ENCODE measurements around the gene EIF4G1. TPM values are rescaled to one million over a fixed set of nuclear protein-coding genes. Genes with fewer than 3 reads are reported as not detected.
"Not testable (repeated sequence)": the region's sequence is repeated elsewhere in the genome, so short reads cannot be mapped to it uniquely, and the experiment has no call there.

EIF4G1 gene, protein sequence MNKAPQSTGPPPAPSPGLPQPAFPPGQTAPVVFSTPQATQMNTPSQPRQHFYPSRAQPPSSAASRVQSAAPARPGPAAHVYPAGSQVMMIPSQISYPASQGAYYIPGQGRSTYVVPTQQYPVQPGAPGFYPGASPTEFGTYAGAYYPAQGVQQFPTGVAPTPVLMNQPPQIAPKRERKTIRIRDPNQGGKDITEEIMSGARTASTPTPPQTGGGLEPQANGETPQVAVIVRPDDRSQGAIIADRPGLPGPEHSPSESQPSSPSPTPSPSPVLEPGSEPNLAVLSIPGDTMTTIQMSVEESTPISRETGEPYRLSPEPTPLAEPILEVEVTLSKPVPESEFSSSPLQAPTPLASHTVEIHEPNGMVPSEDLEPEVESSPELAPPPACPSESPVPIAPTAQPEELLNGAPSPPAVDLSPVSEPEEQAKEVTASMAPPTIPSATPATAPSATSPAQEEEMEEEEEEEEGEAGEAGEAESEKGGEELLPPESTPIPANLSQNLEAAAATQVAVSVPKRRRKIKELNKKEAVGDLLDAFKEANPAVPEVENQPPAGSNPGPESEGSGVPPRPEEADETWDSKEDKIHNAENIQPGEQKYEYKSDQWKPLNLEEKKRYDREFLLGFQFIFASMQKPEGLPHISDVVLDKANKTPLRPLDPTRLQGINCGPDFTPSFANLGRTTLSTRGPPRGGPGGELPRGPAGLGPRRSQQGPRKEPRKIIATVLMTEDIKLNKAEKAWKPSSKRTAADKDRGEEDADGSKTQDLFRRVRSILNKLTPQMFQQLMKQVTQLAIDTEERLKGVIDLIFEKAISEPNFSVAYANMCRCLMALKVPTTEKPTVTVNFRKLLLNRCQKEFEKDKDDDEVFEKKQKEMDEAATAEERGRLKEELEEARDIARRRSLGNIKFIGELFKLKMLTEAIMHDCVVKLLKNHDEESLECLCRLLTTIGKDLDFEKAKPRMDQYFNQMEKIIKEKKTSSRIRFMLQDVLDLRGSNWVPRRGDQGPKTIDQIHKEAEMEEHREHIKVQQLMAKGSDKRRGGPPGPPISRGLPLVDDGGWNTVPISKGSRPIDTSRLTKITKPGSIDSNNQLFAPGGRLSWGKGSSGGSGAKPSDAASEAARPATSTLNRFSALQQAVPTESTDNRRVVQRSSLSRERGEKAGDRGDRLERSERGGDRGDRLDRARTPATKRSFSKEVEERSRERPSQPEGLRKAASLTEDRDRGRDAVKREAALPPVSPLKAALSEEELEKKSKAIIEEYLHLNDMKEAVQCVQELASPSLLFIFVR (N-terminal part only)
- 77.8 TPM for total RNA-seq

DNA sequence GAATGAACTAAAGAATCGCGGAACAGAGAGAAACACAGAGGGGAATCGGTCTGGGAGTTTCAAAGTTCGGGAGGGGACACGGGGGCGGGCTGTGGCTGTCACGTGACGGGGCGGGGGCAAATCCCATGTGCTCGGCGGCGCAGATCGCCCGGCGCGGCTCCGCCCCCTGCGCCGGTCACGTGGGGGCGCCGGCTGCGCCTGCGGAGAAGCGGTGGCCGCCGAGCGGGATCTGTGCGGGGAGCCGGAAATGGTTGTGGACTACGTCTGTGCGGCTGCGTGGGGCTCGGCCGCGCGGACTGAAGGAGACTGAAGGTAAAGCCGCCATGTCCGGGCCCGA, at the start of gene EIF4G1:
Gene EIF4G1, plus strand, starts transcription at position 244 of the 337 bp plus-strand sequence. CDS start 1,191 bp downstream, outside the sequence.
- peak; percentile 89 for DNase-seq

DNA sequence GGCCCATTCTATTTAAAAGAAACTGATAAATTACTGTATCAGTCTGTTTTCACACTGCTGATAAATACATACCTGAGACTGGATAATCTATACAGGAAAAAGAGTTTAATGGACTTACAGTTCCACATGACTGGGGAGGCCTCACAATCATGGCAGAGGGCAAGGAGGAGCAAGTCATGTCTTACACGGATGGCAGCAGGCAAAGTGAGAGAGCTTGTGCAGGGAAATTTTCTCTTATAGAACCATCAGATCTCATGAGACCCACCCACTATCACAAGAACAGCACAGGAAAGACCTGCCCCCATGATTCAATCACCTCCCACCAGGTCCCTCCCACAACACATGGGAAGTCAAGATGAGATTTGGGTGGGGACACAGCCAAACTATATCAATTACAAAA, 47.2 kb upstream of the EIF4G1 start:
- DNase-seq: not testable (repeated sequence)

DNA sequence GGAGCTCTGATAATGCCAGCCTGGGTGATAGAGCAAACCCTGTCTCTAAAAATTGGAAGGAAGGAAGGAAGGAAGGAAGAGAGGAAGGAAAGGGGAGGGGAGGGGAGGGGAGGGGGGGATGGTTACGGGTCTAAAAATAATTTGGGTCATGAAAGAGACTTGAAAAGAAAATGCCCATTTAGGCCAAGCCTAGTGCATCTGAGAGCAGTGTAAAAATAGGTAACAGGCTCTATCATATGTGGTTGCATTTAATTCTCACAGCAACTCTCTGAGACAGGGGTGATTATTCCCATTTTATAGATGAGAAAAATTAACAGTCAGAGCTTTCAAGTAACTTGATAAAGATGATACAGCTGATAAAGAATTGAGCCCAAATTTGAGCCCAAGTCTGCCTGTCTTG, 42.1 kb upstream of the EIF4G1 start:
- no peak for DNase-seq

DNA sequence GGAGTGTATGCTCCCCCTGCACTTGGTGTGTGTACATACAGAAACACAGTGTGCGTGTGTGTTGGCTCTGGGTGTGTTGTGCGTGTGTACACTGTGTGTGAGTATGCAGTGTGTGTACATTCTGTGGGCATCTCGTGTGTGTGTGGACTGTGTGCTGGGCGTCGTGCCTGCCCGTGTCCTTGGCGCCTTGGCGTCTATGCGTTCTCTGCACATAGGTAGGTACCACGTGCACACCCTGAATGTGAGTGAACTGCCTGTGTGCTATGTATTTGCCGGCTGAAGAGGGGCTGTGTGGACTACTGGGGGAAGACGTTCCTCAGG, 39.1 kb upstream of the EIF4G1 start:
- DNase-seq: no peak

DNA sequence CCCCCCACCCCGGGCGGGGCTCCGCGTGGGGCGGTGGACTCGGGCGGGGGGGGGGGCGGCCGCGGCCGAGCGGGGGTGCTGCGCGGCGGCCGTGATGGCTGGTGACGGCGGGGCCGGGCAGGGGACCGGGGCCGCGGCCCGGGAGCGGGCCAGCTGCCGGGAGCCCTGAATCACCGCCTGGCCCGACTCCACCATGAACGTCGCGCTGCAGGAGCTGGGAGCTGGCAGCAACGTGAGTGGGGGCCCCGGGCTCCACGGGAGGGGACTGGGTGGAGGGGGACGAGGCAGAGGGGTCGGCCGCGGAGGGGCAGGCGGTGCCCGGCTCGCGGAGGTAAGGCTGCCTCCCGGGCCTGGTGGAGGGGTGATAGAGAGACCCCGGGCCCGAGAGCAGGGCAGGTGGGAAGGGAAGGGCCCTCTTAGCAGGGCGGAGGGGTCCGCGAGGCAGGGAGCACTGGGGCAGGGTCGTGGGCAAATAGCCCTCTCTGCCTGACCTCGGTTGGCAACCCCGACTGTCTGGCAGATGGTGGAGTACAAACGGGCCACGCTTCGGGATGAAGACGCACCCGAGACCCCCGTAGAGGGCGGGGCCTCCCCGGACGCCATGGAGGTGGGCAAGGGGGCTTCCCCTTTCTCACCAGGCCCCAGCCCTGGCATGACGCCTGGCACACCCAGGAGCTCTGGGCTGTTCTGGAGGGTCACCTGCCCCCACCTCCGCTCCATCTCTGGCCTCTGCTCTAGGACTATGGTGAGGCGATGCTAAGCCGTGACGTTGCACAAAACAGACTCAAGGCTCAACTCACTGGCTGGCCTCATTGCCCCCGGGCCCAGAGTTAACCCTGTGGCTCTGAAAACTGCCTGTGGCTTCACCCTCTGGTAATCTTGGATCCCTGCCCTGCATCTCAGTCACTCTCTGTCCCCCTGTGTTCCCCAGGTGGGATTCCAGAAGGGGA, 38.2 kb upstream of the EIF4G1 start, which contains the start of gene ECE2:
Gene ECE2, plus strand, starts transcription at position 62 of the 950 bp plus-strand sequence. Its CDS starts 132 bp downstream, at position 194.
- no peak for DNase-seq

DNA sequence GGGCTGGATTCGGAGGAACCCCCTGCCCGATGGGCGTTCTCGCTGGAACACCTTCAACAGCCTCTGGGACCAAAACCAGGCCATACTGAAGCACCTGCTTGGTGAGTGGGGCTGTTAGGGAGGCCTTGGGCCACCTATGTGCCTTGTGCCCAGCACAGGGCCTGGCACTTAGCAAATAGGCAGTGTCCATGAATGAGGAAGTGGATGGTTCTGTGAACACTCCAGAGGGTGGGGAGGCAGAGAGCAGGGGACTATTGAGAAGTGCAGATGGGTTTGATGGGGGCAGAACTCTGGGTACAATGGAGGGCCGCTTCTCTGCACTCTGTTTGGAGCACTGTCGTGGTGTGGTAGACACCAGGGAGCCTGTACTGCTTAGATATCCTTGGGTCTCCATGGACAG, 37.0 kb upstream of the EIF4G1 start:
- DNase-seq: no peak

DNA sequence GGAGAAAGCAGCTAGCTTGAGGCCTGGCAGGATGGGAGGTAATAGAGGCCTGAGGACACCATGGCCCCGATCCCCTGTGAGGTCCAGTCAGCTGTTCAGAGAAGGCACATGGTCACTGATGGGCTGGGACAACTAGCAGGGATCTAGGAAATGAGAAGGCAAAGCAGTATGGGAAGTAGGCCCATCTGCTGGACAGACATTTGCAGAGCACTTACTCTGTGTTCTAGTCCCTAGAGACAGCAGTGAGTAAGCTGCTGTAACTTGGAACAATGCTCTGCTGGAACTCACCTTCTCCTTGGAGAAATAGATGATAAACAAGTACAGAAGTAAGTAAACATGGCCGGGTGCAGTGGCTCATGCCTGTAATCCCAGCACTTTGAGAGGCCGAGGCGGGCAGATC, 31.5 kb upstream of the EIF4G1 start:
- no peak for DNase-seq

DNA sequence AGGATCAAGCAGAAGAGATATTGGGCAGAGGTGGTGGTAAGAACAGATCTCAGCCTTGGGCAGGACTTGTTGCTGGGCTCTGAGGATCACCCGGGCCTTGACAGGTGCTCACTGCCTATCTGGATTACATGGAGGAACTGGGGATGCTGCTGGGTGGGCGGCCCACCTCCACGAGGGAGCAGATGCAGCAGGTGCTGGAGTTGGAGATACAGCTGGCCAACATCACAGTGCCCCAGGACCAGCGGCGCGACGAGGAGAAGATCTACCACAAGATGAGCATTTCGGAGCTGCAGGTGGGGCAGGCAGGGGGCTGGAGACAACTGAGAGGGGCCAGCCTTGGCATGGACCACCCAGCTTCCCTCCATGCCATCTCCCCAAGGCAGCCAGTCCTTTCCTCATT, 30.7 kb upstream of the EIF4G1 start:
- DNase-seq: no peak

DNA sequence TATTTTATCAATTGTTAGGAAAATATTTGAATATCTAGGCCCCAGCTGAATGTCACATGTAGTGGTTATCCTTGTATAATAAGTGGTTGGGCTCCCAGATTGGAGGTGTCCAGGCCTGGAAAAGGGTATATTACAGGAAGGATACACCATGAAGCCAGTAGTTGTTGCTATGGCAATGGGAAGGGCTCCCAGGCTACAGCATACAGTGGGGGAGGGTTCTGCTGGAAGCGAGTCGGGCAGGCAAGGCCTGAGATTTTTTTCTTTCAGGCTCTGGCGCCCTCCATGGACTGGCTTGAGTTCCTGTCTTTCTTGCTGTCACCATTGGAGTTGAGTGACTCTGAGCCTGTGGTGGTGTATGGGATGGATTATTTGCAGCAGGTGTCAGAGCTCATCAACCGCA, 29.7 kb upstream of the EIF4G1 start:
- DNase-seq: peak; percentile 70

DNA sequence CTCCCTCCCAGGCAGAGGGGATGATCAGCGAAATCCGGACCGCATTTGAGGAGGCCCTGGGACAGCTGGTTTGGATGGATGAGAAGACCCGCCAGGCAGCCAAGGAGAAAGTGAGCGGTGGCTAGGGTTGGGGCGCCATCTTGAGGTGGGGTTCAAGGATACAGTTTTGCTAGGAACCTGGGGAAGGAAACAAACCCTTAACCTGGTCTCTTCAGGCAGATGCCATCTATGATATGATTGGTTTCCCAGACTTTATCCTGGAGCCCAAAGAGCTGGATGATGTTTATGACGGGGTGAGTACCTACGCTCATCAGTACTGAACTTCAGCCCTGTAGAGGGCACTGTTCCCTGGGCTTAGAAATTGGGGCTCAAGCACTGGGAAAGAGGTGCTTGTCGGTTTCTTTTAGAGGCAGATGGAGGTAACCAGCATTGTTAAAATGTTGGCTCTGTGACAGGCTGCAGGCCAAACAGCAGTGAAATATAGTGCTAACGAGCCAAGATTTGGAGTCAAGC, 24.9 kb upstream of the EIF4G1 start:
- DNase-seq: peak; percentile 29

DNA sequence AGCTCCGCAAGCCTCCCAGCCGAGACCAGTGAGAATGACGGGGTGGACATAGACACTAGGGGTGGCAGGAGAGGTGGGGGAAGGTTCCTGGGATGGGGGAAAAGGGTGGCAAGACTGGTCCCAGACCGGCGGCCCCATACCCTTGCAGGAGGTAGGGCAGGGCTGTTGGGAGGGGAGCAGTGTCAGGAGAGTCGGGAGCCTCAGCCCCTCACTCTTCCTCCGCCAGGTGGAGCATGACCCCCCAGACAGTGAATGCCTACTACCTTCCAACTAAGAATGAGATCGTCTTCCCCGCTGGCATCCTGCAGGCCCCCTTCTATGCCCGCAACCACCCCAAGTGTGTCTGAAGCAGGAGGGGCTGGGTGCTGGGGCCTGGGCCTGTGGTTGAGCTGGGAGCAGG, 24.1 kb upstream of the EIF4G1 start:
- DNase-seq: no peak

DNA sequence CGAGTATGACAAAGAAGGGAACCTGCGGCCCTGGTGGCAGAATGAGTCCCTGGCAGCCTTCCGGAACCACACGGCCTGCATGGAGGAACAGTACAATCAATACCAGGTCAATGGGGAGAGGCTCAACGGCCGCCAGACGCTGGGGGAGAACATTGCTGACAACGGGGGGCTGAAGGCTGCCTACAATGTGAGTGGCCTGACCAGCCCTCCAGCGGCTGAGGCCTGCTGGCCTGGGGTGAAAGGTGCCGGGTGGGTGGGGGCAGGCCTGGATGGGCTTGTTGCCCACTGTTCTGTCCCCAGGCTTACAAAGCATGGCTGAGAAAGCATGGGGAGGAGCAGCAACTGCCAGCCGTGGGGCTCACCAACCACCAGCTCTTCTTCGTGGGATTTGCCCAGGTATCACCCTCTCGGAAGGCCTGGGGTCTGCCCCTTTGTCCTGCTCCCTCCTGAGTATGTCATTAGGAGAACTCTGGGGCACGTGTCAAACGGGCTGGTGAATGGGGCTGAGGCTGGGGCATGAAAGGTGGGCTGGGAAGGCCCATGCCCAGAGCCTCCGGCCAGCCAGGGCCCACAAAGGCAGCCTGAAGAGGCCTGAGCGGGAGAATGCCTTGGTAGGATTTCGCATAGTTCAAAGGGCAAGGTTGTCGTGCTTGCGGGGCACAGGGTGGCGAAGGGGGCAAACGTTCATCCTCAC, 23.2 kb upstream of the EIF4G1 start:
- no peak for DNase-seq

DNA sequence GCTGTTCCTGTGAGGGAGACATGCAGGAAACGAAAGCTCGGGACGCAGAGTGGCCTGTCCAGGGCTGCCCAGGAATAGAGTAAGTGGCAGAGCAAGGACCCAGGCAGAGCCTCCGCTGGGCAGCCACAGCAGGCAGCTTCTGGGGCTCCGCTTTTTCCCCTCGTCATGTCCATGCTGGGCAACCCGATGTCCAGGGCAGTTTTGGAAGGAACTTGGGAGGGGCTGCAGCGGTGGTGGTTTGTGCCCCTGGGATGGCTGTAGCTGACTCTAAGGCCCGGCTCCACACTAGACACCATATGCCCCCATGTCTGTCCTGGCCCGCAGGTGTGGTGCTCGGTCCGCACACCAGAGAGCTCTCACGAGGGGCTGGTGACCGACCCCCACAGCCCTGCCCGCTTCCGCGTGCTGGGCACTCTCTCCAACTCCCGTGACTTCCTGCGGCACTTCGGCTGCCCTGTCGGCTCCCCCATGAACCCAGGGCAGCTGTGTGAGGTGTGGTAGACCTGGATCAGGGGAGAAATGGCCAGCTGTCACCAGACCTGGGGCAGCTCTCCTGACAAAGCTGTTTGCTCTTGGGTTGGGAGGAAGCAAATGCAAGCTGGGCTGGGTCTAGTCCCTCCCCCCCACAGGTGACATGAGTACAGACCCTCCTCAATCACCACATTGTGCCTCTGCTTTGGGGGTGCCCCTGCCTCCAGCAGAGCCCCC, 22.5 kb upstream of the EIF4G1 start:
- DNase-seq: no peak

DNA sequence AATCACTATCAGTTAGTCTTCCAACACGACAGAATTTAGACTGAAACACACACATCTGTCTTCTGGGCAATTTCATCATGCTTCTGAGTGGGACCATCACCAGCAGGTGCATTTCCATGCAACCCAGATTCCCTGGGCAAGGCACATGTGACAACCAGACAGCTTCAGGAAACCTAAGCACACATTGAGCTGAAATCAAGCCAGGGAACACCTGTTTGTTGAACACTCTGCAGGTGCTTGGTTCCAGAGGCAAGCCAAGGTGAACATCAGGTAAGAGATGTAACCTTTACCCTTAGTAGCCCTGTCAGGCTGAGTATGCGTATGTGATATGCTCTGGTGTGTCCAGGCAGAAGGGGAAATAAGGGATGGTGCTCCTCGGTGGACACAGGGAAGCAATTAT, 18.6 kb upstream of the EIF4G1 start:
- DNase-seq: no peak

DNA sequence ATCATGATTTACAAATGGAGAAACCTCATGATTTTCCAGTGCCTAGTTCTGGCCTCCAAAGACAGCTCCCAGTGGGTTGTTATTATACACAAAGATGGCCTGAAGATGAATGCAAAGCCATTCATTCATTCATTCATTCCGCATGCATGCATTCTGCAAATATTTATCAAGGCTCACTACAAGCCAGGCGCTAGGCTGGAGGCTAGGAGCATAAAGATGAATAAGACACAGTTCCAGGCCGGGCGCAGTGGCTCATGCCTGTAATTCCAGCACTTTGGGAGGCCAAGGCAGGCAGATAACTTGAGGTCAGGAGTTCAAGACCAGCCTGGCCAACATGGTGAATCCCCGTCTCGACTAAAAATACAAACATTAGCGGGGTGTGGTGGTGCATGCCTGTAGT, 17.8 kb upstream of the EIF4G1 start:
- no peak for DNase-seq

DNA sequence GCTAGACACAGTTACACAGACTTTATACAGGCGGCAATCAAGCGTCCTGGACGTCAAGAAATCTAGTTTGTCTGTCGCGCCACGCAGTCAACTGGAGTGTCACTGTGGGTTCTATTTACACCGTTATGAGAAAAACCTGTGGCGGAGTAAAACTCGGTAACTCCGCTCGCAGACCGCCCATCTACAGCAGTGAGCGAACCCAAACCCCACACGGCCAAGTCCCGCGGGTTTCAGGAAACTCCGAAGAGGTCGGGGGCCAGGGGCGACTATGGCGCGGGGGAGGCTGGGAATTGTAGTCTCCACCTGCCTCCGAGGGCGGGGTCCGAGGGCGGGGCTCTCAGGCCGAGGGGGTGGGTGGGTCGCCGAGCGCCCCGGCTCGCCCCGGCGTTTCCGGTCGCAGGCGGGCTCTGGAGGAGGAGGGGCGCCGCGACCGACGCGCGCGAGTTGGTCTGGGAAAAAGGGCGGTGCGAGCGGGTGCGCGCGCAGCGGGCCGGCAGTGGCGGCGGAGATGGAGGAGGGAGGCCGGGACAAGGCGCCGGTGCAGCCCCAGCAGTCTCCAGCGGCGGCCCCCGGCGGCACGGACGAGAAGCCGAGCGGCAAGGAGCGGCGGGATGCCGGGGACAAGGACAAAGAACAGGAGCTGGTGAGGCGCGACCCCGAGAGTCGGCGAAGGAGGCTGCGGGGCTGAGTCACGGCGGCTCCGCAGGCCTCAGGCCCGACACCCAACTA, 15.5 kb upstream of the EIF4G1 start, which contains the start of gene PSMD2:
Gene PSMD2, plus strand, starts transcription at position 483 of the 729 bp plus-strand sequence. Its CDS starts 26 bp downstream, at position 509.
- DNase-seq: peak; percentile 97

DNA sequence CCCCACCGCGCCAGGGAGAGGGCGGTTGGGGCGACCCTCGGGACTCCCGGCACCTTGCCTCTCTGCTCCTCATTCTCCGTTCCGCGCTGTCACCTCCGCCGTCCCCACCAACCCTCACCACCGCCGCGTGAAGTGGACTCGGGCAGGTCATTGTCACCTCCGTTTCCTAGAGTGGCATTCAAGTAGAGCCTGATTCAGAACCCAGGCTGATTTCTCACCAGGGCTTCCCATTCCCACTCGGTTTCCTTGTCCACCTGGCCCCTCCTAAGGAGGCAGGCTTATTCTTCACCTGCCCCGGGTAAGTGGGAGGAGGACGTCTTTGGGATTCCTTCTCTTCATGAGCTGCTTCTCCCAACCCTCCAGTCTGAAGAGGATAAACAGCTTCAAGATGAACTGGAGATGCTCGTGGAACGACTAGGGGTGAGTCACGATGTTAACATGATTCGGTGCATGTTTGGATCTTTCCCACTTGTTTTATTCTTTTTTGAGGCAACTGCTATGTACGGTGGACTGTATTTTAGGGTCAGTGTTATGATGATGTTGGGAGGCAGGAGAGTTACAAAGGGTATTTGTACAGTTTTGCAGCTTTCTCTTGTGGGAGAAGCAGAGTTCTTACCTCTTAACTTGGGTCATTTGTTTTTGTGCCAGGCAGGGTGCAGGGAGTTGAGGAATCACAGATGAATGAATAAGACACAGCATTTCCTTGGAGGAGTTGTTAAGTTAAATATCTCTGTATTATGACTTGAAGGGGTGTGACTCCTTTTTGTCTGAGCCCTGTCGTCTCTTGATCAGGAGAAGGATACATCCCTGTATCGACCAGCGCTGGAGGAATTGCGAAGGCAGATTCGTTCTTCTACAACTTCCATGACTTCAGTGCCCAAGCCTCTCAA, 14.7 kb upstream of the EIF4G1 start:
- no peak for DNase-seq

DNA sequence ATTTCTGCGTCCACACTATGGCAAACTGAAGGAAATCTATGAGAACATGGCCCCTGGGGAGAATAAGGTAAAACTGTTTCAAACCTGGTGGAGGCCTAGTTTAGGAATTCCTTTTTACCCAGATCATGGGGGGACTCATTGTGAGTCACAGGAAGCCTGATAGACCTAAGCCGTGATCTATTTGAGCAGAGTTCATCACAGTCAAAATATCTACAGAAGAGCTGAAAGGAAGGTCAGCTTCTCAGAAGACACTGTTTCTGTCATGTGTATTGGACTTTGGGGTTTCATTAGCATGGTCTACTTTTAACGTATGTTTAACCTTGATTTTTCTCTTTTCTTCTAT, 14.1 kb upstream of the EIF4G1 start:
- no peak for DNase-seq

Measured in occipital lobe (tissue), 2 donors.